Measurements from ENCODE around the gene ARHGEF4. TPM values are rescaled to one million over a fixed set of nuclear protein-coding genes. Genes with fewer than 3 reads are reported as not detected.

The ARHGEF4 gene
- total RNA-seq, 1 experiment from 2014 or later = 21.8 TPM

GRCh38 chr2:130963196-130963848 lies 126.6 kb downstream of the ARHGEF4 start (continued):
- TF ChIP-seq ARID4B (CRISPR knock-in tag; IDR thresholded peaks at IDR 0.05; ENCODE audit: borderline replicate concordance) (no peak), NR2C2 (CRISPR knock-in tag; IDR thresholded peaks at IDR 0.05) (no peak)

- Mint-ChIP-seq H3K27ac (no peak overlapping the region), H3K4me1 (peaks cover 46% of the 10 kb centered on the region), H3K9me3 (no peaks in the 10 kb centered on the region), H3K27me3 (ENCODE audit: low read depth) (peaks cover 57% of the 10 kb centered on the region), H3K36me3 (no peaks in the 10 kb centered on the region), H3K4me3 (peak overlapping the region; percentile 77)
- peak; percentile 73 for TF ChIP-seq HMGXB4 (CRISPR knock-in tag; IDR thresholded peaks at IDR 0.05)
- TF ChIP-seq ZNF425 (CRISPR knock-in tag; conservative IDR thresholded peaks at IDR 0.05) = no peak
- no peak; the same call in 1 of the 2 replicates for TF ChIP-seq ZNF263 (CRISPR knock-in tag; IDR thresholded peaks at IDR 0.05; ENCODE audit: low read depth)
- TF ChIP-seq ZNF423 (CRISPR knock-in tag; IDR thresholded peaks at IDR 0.05) = no peak
- TF ChIP-seq PRDM15 (CRISPR knock-in tag; IDR thresholded peaks at IDR 0.05) = peak; percentile 72
- TF ChIP-seq FOXP1 (CRISPR knock-in tag; IDR thresholded peaks at IDR 0.05; ENCODE audit: borderline replicate concordance) = peak; percentile 20; the same call in 1 of the 2 replicates
- no peak for TF ChIP-seq TP53 (CRISPR knock-in tag; IDR thresholded peaks at IDR 0.05)
- TF ChIP-seq GTF2I (CRISPR knock-in tag; conservative IDR thresholded peaks at IDR 0.05) = no peak
- no peak for TF ChIP-seq NFATC4 (CRISPR knock-in tag; IDR thresholded peaks at IDR 0.05)
- TF ChIP-seq SMAD3 (CRISPR knock-in tag; IDR thresholded peaks at IDR 0.05; ENCODE audit: borderline replicate concordance) = 0 out of 2 replicates have a peak, but pooled peaks have one; percentile 48
- no peak for TF ChIP-seq ELF4 (CRISPR knock-in tag; IDR thresholded peaks at IDR 0.05; ENCODE audit: low read depth)
- peak; percentile 22; the same call in 1 of the 2 replicates for TF ChIP-seq MAX (CRISPR knock-in tag; IDR thresholded peaks at IDR 0.05)
- CTCF ChIA-PET = interaction anchor here (0.5 to 4.1 kb wide), 22 partner anchors 12 to 201 kb away, joined by 3 to 35 read pairs (median 5); no protein-coding TSS in a partner anchor
- peak; percentile 81 for ATAC-seq
- peak; percentile 83 for DNase-seq (ENCODE audit: low spot score)
- POLR2A ChIA-PET = interaction anchor here (1.1 kb wide), 1 partner anchor 129 kb away, joined by 3 read pairs; the partner anchor contains the start of gene FAM168B
Measured at GRCh38 chr2:130963849-130964793, 127.4 kb downstream of the ARHGEF4 start.
